Subcutaneous adipose tissue (tissue), 4 donors: ENCODE measurements around the gene FAM20B. TPM values are rescaled to one million over a fixed set of nuclear protein-coding genes. Genes with fewer than 3 reads are reported as not detected.

ENCODE experiments used
- CTCF ChIP-seq: fragments of 450-650 bp; IDR thresholded peaks from one replicate; pipeline ENCODE4 v1.5.1; 2016; ENCODE audit warnings: low read depth, mild to moderate bottlenecking, control low read depth, antibody characterized with exemption, moderate library complexity
- total RNA-seq, 4 donors: library from RNA; depleted of rRNA; stranded (reverse); fragments of >200 nt; gene quantifications; one replicate each; pipeline ENCODE4 v1.1.0, GENCODE V29; 2016

FAM20B gene
- total RNA-seq, 4 donors from 2014 or later = 20.6 to 44.2 (median 27.4) TPM

- TF ChIP-seq CTCF = no peak
These were observed 21.9 kb downstream of the FAM20B start for GRCh38 chr1:179047636-179047997.

GRCh38 chr1:179048339-179049124, 22.8 kb downstream of the FAM20B start:
- no peak for TF ChIP-seq CTCF

DNA sequence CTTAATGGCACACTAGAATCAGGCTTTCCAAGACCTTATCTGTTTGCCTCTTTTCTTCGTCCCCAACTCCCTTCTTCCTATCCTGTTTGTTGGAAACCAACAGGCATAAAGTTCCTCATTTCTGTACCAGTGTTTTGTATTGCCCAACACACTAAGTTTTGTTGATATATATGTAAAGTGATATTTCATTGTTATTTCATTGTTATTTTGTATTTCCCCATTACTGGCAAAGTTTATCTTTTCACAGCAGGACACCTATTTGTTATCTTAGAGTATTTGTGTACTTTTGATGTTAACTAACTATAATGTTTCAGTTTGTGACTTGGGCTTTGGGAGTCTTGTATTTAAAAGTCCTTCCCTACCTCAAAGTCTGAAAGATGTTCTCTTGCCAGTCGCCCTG, 27.1 kb downstream of the FAM20B start:
- TF ChIP-seq CTCF = no peak

GRCh38 chr1:179053486-179053885, 27.8 kb downstream of the FAM20B start:
- TF ChIP-seq CTCF = no peak

GRCh38 chr1:179055937-179056336, 30.2 kb downstream of the FAM20B start:
- no peak for TF ChIP-seq CTCF

DNA sequence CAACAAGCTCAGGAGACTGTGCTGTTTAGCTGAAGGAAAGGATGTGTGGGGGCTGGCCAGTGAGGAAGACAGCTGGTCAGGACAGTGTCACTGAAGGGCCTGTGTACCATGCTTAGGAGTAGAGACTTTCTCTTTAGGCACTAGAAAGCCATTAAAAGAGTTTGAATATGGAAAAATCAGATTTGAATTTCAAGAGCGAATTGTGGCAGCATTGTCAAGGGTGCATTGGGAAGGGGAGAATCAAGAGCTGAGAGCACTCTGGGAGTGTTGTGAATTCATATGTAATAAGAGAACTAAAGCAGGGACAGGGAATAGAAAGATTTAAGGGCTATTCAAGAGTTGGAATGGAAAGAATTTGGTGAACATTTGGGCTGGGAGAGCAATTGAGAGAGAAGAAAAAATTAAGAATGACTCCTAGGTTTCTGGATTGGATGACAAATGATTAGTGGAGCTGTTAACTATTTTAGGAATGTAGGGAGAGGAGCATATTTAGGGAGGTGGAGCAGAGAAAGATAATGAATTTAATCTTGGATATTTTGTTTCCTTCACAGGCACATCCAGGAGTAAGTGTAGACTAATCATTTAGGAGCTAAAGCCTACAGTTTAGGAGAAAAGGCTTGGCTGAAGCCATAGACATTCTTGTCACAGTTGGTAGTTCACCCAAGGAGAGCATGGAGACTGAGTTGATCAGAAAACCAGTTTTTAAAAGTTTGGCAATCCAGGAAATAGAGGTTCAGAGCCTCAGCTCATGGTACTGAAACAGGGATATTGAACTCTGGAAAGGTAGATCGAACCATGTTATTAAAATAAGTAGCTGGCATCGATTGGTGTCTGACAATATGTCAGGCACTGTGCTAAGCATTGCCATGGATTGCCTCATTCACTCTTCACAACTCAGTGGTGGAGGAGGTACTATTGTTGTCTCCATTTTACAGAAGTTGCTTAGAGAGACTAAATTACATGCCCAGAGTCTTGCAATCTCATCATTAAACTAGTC, 33.1 kb downstream of the FAM20B start:
- no peak for TF ChIP-seq CTCF
